Middle frontal gyrus (tissue), 1 donor: ENCODE measurements around the gene MECP2.
"Not testable (repeated sequence)": the region's sequence is repeated elsewhere in the genome, so short reads cannot be mapped to it uniquely, and the experiment has no call there.

Source experiments
- DNase-seq: peaks from one replicate; pipeline ENCODE4 v3.0.0-alpha.2; 2015; ENCODE audit warnings: low spot score; ENCODE audit errors: extremely low spot score

MECP2 gene

DNA sequence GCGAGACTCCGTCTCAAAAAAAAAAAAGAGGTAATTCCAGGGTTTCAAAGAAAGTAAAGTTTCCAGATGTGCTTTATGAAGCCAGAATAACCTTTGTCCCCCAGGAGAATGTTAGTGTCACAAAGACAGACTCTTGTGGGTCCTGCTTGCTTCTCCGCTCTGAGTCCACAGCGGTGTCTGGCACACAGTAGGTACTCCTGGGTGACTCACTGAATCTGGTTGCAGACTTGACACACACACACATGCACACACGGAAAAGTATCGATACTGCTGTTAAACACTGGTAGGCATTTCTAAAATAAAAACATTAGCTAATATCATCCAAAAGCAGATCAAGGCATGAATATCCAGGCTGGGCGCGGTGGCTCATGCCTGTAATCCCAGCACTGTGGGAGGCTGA is 102.0 kb downstream of the MECP2 start:
- DNase-seq, result no peak

DNA sequence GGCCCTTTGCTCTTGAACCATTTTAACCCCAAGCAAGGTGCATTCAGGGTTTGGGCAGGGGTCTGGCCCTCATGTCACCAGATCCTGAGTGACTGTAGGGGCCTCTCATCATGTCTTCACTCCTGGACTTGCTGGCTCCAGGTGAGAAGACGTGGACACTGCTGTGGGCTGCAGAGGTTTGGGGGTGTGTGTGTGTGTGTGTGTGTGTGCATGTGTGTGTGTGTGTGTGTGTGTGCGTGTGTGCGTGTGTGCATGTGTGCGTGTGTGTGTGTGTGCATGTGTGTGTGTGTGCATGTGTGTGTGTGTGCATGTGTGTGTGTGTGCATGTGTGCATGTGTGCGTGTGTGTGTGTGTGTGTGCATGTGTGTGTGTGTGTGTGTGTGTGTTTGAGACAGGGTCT is 103.1 kb downstream of the MECP2 start:
- not testable (repeated sequence) for DNase-seq

DNA sequence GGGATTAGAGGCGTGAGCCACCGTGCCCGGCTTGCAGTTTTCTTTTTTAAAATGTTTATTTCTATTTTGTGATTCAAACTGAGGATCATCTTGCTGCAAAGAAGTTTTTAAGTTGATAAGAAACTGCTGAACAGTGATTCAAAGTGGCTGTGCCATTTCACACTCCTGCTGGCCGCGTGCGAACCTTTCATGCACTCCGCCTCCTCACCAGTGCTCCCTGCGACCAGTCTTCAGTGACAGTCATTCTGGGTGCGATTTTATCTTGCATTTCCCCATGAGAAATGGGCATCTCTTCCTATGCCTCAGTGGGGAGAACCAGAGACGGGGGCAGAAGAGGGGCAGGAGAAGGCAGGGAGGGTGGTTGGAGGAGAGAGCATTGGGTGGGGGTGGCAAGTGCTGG is 103.5 kb downstream of the MECP2 start:
- DNase-seq, result no peak

DNA sequence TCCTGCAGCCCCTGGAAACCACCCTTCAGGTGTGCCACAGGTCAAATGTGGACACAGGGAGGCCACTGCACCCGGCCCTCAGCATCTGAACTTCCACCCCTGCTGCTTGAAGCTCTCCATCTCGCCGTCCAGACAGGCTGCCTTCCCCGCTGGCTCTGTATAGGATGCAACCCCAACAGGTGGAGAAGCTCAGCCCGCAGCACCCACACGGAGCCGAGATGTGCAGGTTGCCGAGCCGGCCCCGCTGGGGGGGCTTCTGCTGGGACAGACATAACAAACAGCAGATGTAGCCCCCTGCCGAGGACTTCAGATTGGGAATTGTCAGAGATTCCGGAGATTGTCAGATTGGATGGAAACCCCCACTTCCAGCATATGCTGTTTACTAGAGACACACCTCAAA is 104.4 kb downstream of the MECP2 start:
- no peak for DNase-seq

DNA sequence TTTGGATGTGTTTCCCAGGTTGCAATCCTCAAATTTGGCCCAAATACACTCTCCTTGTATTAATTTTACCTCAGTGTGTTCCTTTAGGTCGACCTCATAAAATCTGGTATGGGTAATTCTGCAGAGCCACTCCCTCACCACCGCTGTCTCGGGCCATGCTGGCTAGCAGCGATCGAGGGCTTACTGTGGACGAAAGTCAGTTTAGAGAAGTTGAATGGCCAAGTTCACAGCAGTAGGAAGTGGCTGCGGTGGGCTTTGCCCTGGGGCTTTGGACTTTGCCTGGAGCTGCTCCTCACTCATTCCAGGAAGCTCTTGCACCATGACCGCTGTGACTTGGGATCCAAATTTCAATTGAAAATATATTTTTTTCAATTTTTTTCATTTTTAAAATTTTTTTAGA is 105.3 kb downstream of the MECP2 start:
- no peak for DNase-seq

DNA sequence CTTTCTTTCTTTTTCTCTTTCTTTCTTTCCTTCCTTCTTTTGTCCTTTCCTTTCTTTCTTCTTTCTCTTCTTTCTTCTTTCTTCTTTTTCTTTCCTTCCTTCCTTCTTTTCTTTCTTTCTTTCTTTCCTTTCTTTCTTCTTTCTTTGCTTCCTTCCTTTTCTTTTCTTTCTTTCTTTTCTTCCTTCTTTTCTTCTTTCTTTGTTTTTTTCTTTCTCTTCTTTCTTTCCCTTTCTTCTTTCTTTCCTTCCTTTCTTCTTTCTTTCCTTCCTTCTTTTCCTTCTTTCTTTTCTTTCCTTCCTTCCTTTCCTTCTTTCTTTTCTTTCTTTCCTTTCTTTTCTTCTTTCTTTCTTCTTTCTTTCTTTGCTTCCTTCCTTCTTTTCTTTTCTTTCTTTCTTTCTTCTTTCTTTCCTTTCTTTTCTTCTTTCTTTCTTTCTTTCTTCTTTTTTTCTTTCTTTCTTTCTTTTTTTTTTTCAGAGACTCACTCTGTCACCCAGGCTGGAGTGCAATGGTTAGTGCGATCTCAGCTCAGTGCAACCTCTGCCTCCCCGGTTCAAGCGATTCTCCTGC is 106.4 kb downstream of the MECP2 start:
- no peak for DNase-seq

DNA sequence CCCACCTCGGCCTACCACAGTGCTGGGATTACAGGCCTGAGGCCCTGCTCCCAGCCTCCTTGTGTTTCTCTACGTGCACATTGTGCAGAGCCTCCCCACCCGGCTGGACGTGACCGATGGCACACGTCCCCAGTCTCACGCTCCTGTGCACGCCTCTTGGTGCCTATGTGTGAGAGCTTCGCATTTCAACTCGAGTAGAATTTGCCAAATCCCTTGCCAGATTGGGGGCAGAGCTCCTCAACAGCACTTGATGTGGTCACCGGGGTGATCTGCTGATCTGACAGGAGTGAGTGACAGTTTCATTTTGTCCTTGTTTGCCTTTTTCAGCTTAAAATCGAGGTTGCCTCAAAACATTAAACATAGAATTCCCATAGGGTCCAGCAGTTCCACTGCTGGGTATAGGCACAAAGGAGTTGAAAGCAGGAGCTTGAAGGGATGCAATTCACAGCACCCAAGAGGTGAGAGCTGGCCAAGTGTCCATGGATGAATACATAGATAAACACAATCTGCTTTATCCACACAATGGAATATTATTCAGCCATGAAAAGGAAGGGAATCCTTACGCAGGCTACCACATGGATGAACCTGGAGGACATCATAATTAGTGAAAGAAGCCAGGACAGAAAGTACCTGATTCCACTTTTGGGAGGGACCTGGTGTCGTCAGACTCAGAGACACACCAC is 107.4 kb downstream of the MECP2 start:
- no peak for DNase-seq

DNA sequence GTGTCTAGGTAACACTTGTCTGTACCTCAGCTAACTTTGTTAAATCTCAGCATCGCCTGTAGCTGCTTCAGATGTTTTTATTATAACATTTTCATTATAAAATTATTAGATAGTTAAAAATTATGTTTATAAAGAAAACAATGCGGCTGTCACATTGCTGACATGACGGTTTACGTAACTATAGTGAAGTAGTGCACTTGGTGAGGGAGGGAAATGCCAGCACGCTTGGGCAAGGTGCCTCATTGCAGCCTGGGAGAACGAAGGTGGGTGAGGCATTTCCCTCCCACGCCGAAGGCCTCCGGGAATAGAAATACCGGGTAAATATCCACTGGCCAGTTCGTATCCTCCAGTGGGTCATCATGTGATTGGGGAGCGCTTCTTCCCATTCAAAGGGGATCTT is 109.0 kb downstream of the MECP2 start:
- no peak for DNase-seq

DNA sequence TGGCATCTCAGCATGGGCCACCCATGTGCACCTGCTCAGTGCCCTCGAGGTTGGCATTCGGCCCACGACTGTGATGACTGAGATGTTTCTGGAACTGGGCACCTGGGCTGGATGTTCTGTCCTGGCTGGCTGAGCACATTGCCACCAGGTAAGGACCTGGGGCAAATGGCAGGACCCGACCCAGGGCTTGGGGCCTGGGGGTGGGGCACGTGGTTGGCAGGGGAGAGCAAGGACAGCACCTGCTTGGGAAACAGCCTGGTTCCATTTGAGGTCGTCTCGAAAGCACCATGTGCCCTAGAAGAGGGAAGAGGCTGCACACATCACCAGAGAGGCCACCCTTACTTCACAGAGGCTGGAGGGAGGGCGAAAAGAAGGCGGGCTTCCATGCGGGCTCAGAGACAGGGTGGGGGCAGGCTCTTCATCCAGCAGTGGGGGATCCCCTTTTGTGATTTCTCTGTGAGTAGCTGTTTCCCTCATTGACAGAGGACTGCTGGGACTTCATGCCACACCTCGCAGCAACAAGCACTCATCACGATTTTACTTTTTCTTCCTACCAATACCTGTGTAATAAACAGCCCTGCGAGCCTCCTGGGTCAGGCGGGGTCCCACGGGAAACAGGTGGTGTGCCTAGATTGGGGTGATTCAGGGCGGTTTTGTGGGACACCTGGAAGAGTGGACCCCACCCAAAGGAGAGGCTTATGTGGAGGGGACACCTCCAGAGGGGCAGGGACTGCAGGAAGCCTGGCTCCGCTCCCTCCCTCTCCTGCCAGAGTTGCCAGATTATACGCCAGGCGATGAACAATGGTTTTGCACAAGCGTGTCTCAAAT is 113.0 kb downstream of the MECP2 start:
- no peak for DNase-seq

DNA sequence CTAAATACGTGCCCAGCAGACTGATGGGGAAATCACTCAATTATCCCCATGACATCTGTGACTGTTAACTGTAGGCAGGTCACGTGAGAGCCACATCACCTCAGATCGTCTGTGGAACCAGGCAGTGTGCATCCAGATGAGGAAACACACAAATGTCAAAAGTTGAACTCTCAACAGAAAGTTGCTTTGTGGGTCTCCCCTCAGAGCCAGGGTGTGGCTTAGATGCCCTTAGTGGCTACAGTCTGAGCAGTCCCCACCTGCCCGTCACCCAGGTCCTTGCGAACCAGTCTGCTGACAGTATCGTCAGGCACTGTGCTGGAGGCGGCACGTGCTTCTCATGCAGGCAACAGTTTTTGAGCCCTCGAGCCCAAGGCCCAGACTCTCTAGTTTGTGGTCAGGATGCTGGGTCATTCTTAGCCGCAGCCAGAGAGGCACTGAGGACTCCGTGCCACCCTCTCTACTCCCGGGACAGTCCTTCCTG is 114.2 kb downstream of the MECP2 start:
- no peak for DNase-seq

DNA sequence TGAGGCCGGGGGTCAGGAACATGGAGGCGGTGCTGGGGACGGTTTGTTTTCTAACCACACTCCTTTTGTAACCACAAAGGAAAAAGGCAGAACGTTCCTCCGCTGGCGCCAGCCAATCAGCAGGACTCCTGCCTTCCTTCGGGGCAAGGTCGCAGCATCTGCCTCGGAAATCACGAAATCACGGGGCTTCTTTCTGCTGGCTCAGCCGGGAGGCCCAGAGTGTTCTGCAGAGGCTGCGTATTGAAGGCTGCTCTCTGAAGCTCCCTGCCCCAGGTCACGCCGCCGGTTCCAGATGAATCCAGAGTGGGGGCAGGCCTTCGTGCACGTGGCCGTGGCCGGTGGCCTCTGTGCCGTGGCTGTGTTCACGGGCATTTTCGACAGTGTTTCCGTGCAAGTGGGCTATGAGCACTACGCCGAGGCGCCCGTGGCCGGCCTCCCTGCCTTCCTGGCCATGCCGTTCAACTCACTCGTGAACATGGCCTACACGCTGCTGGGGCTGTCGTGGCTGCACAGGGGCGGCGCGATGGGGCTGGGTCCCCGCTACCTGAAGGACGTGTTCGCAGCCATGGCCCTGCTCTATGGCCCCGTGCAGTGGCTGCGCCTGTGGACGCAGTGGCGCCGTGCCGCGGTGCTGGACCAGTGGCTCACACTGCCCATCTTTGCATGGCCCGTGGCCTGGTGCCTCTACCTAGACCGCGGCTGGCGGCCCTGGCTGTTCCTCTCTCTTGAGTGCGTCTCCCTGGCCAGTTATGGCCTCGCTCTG is 115.6 kb downstream of the MECP2 start:
- no peak for DNase-seq

DNA sequence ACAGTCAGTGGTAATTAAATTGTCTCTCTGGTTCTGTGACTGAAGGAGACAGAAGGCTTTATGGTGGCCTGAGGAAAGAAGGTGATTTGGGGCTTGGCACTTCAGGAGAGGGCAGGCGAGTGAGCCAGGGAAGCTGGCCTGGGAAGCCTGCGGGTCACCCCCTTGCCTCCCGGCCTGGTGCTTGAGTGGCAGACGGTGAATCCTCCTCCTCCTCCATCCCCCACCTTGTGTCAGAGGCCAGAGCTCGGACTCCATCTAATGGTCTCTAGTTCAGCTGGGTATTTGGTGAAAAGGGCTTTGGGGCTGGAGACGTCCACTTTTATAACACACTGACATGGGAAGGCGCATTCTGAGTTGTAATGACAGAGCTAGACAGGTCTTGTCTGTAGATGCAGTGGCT is 116.3 kb downstream of the MECP2 start:
- no peak for DNase-seq

DNA sequence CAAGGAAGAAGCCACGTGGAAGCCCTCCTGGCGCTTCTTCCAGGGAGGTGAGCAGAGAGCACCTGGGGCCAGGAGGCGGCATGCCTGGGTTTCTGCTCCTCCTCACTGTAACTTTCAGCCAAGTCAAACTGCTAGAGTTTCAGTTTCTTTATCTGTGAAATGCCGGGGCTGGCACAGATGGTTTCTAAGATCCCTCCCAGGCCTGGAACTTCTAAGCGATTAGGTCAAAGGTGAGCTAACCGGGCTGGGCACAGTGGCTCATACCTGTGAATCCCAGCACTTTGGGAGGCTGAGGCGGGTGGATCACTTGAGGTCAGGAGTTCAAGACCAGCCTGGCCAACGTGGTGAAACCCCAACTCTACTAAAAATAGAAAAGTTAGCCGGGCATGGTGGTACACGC is 117.1 kb downstream of the MECP2 start:
- DNase-seq, result not testable (repeated sequence)

DNA sequence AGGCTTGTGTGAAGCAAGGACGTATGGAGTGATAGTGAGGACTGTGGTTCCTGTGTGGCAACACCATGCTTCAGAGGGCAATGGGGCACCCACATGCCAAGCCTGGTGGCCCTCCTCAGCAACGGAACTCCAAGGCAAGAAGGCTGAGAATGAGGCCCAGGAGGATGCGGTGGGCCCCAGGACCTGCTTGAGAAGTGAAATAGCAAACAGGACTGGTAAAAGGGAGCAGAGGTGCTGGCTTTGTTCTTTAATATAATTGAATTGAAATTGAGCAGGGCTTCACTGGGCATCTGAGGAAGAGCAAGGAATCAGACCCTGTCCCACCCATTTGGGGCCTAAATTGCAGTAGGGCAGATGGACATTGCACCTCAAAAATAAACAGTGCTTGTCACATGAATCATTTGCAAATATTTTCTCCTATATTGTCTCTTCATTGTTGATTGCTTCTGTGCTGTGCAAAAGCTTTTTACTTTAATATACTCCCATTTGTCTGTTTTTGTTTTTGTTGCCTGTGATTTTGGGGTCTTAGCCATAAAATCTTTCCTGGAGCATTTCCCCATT is 122.7 kb downstream of the MECP2 start:
- DNase-seq, result no peak

DNA sequence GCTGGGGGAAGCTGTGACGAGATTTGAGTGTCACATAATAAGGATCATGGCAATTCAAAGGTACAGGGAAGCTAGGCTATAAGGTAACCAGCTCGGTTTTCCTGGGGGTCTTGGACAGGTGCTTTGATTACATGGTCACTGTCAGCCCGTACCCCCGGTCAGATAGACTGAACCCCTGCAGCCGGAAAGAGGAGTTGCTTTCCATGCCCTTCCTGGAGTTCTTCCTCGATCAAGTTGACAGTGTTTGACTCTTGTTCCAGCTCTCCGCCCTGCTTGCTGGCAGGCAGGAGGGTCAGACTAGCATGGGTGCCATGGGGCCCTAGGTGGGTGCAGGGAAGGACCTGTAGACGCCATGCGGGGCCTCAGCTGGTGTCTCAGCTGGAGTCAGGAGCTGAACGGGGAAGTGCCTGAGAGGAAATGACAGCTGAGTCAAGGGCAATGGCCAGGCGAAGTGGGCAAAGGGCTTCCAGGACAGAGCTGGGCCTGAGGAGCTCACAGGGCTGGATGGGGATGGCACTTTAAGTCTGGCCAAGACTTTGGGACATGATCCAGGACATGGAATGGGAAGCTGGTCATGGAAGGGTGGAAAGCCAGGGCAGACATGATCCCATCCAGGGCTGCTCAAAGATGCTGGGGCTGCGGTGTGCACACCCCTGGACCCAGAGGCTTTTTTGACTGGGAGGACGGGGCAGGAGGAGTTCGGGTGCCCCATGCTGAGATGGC is 123.4 kb downstream of the MECP2 start:
- no peak for DNase-seq

DNA sequence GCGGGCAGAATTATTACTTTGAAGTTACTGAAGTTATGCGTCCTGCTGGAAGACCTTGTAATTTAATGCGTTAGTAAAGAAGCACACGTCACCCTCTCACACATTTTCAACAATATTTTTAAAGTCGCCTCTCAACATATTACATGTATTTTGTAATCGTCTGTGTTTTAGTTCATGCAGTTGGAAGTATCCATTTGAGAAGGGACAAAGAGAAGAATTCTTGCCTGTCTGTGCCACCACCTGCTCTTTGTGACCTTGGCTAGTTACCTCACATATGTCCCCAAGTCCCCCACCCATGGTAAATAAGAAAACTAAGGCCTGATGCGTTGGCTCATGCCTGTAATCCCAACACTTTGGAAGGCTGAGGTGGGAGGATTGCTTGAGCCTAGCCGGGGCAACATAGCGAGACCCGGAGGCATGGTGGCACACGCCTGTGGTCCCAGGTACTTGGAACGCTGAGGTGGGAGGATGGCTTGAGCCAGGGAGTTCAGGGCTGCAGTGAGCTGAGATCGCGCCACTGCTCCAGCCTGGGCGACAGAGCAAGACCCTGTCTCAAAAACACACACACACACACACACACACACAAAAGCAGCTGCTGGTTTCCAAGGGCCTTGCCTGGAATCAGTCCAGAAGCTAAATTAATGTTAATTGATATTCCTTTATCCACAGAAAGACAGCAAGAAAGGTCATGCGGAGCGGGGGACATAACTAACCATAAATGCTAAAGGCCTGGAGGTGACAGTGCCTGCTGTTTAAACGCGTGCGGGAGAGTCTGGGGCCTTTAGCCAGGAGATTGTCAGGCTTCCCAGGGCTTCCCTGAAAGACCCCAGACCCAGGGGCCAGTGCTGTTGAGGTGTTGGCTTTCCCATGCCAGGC is 124.2 kb downstream of the MECP2 start:
- DNase-seq, result no peak

DNA sequence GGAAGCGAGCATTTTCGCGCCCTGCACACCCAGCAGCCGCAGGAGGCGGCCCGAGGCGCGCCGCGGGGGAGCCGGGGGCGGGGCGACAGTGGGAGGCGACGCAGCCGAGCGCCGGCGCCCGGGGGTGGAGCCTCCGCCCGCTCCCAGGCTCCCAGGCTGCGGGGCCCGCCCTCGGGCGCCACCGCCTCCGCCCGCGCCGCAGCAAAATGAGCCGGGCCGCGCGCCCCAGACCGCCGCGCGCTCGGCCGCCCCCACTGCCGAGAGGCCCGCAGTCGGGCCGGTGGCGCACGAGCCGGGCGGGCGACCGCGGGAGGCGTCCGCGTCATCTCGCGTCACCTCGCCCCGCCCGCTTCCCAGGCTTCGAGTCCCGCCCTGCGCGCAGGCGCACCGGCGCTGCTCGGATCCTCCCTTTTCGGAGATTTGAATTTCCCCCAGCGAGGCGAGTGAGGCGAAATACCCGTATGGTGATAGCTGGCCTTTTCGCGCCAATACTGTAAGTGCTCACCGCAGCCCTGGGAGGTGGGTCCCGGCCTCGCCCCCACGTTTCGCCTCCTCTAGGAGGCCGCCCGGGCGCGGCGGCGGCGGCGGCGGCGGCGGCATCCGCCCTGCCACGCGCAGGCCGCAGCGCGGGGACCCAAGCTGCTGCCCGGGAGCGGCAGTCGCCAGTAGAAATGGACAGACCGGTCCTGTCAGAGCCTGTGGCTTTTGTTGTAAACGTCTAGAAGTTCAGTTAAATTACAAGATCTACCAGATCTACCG is 125.0 kb downstream of the MECP2 start, which contains the start of gene TMEM187:
Gene TMEM187, plus strand, starts transcription at position 387 of the 759 bp plus-strand sequence. CDS start 9,309 bp downstream, outside the sequence.
- peak; percentile 77 for DNase-seq
